Activated CD4-positive, alpha-beta T cell treated with anti-CD3 and anti-CD28 coated beads for 24 hours (primary cell): Measurements from ENCODE around the gene SELENBP1.
"Not testable (repeated sequence)": the region's sequence is repeated elsewhere in the genome, so short reads cannot be mapped to it uniquely, and the experiment has no call there.

Experiments used
- DNase-seq, 2 donors: peaks; one replicate each; pipeline ENCODE4 v3.0.0-alpha.2; 2020; ENCODE audit warnings: low read depth in 2 of 2

SELENBP1 gene

GRCh38 chr1:151377150-151377884 lies 4.8 kb upstream of the SELENBP1 start:
- no peak for DNase-seq

- DNase-seq: no peak
These were observed 691 bp upstream of the SELENBP1 start for GRCh38 chr1:151373196-151373595.

GRCh38 chr1:151371370-151372057 lies 991 bp downstream of the SELENBP1 start:
- DNase-seq: no peak

- no peak for DNase-seq
These were observed 2.1 kb downstream of the SELENBP1 start for GRCh38 chr1:151370211-151370911.

GRCh38 chr1:151369621-151370048 lies 2.9 kb downstream of the SELENBP1 start:
- DNase-seq: no peak

GRCh38 chr1:151369302-151369610 lies 3.2 kb downstream of the SELENBP1 start:
- DNase-seq: no peak

- DNase-seq: no peak
These were observed 3.9 kb downstream of the SELENBP1 start for GRCh38 chr1:151368393-151369301.

GRCh38 chr1:151367658-151368392 lies 4.7 kb downstream of the SELENBP1 start:
- no peak for DNase-seq

- no peak for DNase-seq
These were observed 7.5 kb downstream of the SELENBP1 start for GRCh38 chr1:151364996-151365395.

- DNase-seq: no peak
These were observed 10.0 kb downstream of the SELENBP1 start for GRCh38 chr1:151362308-151363155.

- no peak for DNase-seq
These were observed 10.6 kb downstream of the SELENBP1 start for GRCh38 chr1:151361883-151362282.

- DNase-seq: no peak
These were observed 15.8 kb downstream of the SELENBP1 start for GRCh38 chr1:151356696-151357095.

GRCh38 chr1:151352021-151352718 lies 20.3 kb downstream of the SELENBP1 start:
- DNase-seq: no peak

GRCh38 chr1:151350323-151350722 lies 22.2 kb downstream of the SELENBP1 start:
- DNase-seq: not testable (repeated sequence)

GRCh38 chr1:151347523-151348246 lies 24.8 kb downstream of the SELENBP1 start:
- no peak for DNase-seq

GRCh38 chr1:151346769-151347522 lies 25.6 kb downstream of the SELENBP1 start, which contains the start of gene RFX5:
Gene RFX5 (minus strand): TSS chr1:151347252. CDS start chr1:151346320, 932 bp downstream.
- peak; percentile 80 to 85 for DNase-seq

- no peak for DNase-seq
These were observed 26.3 kb downstream of the SELENBP1 start for GRCh38 chr1:151346082-151346768.
